H9 (cell line): ENCODE measurements around the gene ABHD14A. TPM values are rescaled to one million over a fixed set of nuclear protein-coding genes. Genes with fewer than 3 reads are reported as not detected.

Source experiments
- DNase-seq: peaks from one replicate; pipeline ENCODE4 v3.0.0-alpha.2; 2017
- H2AFZ ChIP-seq: one replicate; pipeline ENCODE4 v1.6.1; 2013; ENCODE audit warnings: mild to moderate bottlenecking, low read length, control low read depth, moderate library complexity
- H2AK5ac ChIP-seq: 2 replicates; pipeline ENCODE4 v1.6.1; 2013; ENCODE audit warnings: low read length, control low read depth, mixed read lengths; ENCODE audit not compliant: insufficient read length
- H2BK120ac ChIP-seq: one replicate; pipeline ENCODE4 v1.6.1; 2013; ENCODE audit warnings: low read depth, mild to moderate bottlenecking, low read length, control low read depth, inconsistent platforms; ENCODE audit not compliant: poor library complexity, severe bottlenecking
- H2BK12ac ChIP-seq: 2 replicates; pipeline ENCODE4 v1.6.1; 2013; ENCODE audit warnings: low read length, control low read depth, mixed read lengths, low read depth; ENCODE audit not compliant: insufficient read length
- H2BK15ac ChIP-seq: 2 replicates; pipeline ENCODE4 v1.6.1; 2013; ENCODE audit warnings: low read depth, low read length, control low read depth
- H2BK20ac ChIP-seq: one replicate; pipeline ENCODE4 v1.6.1; 2013; ENCODE audit warnings: low read depth, mild to moderate bottlenecking, low read length, control low read depth, inconsistent platforms; ENCODE audit not compliant: poor library complexity, severe bottlenecking
- H2BK5ac ChIP-seq: 2 replicates; pipeline ENCODE4 v1.6.1; 2013; ENCODE audit warnings: low read length, control low read depth, mixed read lengths; ENCODE audit not compliant: insufficient read length
- H3K14ac ChIP-seq: 2 replicates; pipeline ENCODE4 v1.6.1; 2013; ENCODE audit warnings: low read length, control low read depth; ENCODE audit not compliant: insufficient read depth
- H3K18ac ChIP-seq: 2 replicates; pipeline ENCODE4 v1.6.1; 2013; ENCODE audit warnings: low read depth, mild to moderate bottlenecking, mixed read lengths, low read length, control low read depth; ENCODE audit not compliant: insufficient read length
- H3K23ac ChIP-seq: 2 replicates; pipeline ENCODE4 v1.6.1; 2013; ENCODE audit warnings: low read length, control low read depth, mixed read lengths, low read depth; ENCODE audit not compliant: insufficient read length
- H3K23me2 ChIP-seq: 2 replicates; pipeline ENCODE4 v1.6.1; 2013; ENCODE audit warnings: low read depth, mild to moderate bottlenecking, mixed read lengths, low read length, control low read depth; ENCODE audit not compliant: insufficient read length, poor library complexity, severe bottlenecking
- H3K27ac ChIP-seq: 2 replicates; pipeline ENCODE4 v1.5.1; 2013; ENCODE audit warnings: low read length, control low read depth, mixed read lengths, low read depth; ENCODE audit not compliant: insufficient read length
- H3K27me3 ChIP-seq: 2 replicates; pipeline ENCODE4 v1.6.1; 2013; ENCODE audit warnings: low read length, control low read depth, inconsistent platforms; ENCODE audit not compliant: insufficient read depth
- H3K4ac ChIP-seq: 2 replicates; pipeline ENCODE4 v1.6.1; 2013; ENCODE audit warnings: low read depth, mild to moderate bottlenecking, control low read depth, inconsistent platforms, low read length, moderate library complexity
- H3K4me1 ChIP-seq: 2 replicates; pipeline ENCODE4 v1.6.1; 2013; ENCODE audit warnings: low read length, control low read depth, inconsistent platforms; ENCODE audit not compliant: insufficient read depth
- H3K4me2 ChIP-seq: 2 replicates; pipeline ENCODE4 v1.6.1; 2013; ENCODE audit warnings: low read length, control low read depth, mixed read lengths; ENCODE audit not compliant: insufficient read length, insufficient read depth
- H3K56ac ChIP-seq: 2 replicates; pipeline ENCODE4 v1.6.1; 2013; ENCODE audit warnings: low read depth, mild to moderate bottlenecking, mixed read lengths, low read length, control low read depth; ENCODE audit not compliant: insufficient read length
- H3K79me1 ChIP-seq: 2 replicates; pipeline ENCODE4 v1.6.1; 2013; ENCODE audit warnings: low read depth, mild to moderate bottlenecking, moderate library complexity, low read length, control low read depth, inconsistent platforms; ENCODE audit not compliant: insufficient read depth, poor library complexity, severe bottlenecking
- H3K79me2 ChIP-seq: 2 replicates; pipeline ENCODE4 v1.6.1; 2013; ENCODE audit warnings: low read length, control low read depth, inconsistent platforms; ENCODE audit not compliant: insufficient read depth
- H3K9ac ChIP-seq: 2 replicates; pipeline ENCODE4 v1.6.1; 2013; ENCODE audit warnings: low read length, control low read depth, mixed read lengths; ENCODE audit not compliant: insufficient read length; ENCODE audit errors: extremely low read depth
- H3K9me3 ChIP-seq: one replicate; pipeline ENCODE4 v1.6.1; 2013; ENCODE audit warnings: low read depth, low read length, inconsistent platforms; ENCODE audit not compliant: control insufficient read depth
- H3T11ph ChIP-seq: one replicate; pipeline ENCODE4 v1.6.1; 2013; ENCODE audit warnings: mild to moderate bottlenecking, low read length, control low read depth, inconsistent platforms
- H4K20me1 ChIP-seq: one replicate; pipeline ENCODE4 v1.6.1; 2013; ENCODE audit not compliant: control insufficient read depth, insufficient read length, insufficient read depth
- H4K5ac ChIP-seq: 2 replicates; pipeline ENCODE4 v1.6.1; 2013; ENCODE audit warnings: low read depth, mild to moderate bottlenecking, mixed read lengths, low read length, control low read depth; ENCODE audit not compliant: insufficient read length
- H4K8ac ChIP-seq: replicated peaks from 2 replicates; pipeline ENCODE4 v1.6.1; 2013; ENCODE audit warnings: low read length, control low read depth, mixed read lengths, low read depth; ENCODE audit not compliant: insufficient read length
- H4K91ac ChIP-seq: 2 replicates; pipeline ENCODE4 v1.6.1; 2013; ENCODE audit warnings: low read depth, mild to moderate bottlenecking, moderate library complexity, mixed read lengths, low read length, control low read depth; ENCODE audit not compliant: insufficient read length
- H3K27ac Mint-ChIP-seq, 3 experiments: 2 replicates in 2 of 3; 3 replicates in 1 of 3; pipeline ENCODE4 v1.8.0; 2020 to 2021; ENCODE audit warnings: mixed read lengths in 3 of 3, mild to moderate bottlenecking in 1 of 3, moderate library complexity in 1 of 3
- H3K27me3 Mint-ChIP-seq: 2 replicates; pipeline ENCODE4 v1.8.0; 2021; ENCODE audit warnings: low read depth, mild to moderate bottlenecking, moderate library complexity, mixed read lengths
- H3K36me3 Mint-ChIP-seq, 3 experiments: 2 replicates in 2 of 3; 3 replicates in 1 of 3; pipeline ENCODE4 v1.8.0; 2020 to 2021; ENCODE audit warnings: low read depth in 3 of 3, mixed read lengths in 3 of 3; ENCODE audit not compliant: insufficient read depth in 1 of 3
- H3K4me1 Mint-ChIP-seq, 2 experiments: 2 replicates each; pipeline ENCODE4 v1.8.0; 2020; ENCODE audit warnings: mixed read lengths in 2 of 2
- H3K4me3 Mint-ChIP-seq, 2 experiments: 2 replicates in 1 of 2; 3 replicates in 1 of 2; pipeline ENCODE4 v1.8.0; 2020 to 2021; ENCODE audit warnings: mild to moderate bottlenecking in 2 of 2, mixed read lengths in 2 of 2, moderate library complexity in 1 of 2
- H3K9me3 Mint-ChIP-seq, 2 experiments: 2 replicates in 1 of 2; 3 replicates in 1 of 2; pipeline ENCODE4 v1.8.0; 2020; ENCODE audit warnings: mild to moderate bottlenecking in 2 of 2, mixed read lengths in 2 of 2, moderate library complexity in 1 of 2
- WGBS: extraction: QIAGEN DNeasy Blood & Tissue Kit; methylation state at CpG from one replicate; pipeline ENCODE4 v1.1.7; 2013; ENCODE audit warnings: missing lambda C conversion rate, low lambda C conversion rate, mixed read lengths; ENCODE audit not compliant: insufficient read length; ENCODE audit errors: extremely low coverage; 5-methylcytosine and 5-hydroxymethylcytosine counted together
- total RNA-seq: library from RNA; stranded (reverse); gene quantifications from 2 replicates; pipeline ENCODE4 v1.2.1, GENCODE V29; 2021
- TF ChIP-seq, protein P1 (sequence below): fragments of 200-600 bp; sonication (generic); conservative IDR thresholded peaks from 3 replicates; pipeline ENCODE4 v1.8.0; 2021; ENCODE audit warnings: antibody characterized with exemption, mild to moderate bottlenecking

The ABHD14A gene
- total RNA-seq, 1 experiment from 2014 or later, result 3.1 TPM

DNA sequence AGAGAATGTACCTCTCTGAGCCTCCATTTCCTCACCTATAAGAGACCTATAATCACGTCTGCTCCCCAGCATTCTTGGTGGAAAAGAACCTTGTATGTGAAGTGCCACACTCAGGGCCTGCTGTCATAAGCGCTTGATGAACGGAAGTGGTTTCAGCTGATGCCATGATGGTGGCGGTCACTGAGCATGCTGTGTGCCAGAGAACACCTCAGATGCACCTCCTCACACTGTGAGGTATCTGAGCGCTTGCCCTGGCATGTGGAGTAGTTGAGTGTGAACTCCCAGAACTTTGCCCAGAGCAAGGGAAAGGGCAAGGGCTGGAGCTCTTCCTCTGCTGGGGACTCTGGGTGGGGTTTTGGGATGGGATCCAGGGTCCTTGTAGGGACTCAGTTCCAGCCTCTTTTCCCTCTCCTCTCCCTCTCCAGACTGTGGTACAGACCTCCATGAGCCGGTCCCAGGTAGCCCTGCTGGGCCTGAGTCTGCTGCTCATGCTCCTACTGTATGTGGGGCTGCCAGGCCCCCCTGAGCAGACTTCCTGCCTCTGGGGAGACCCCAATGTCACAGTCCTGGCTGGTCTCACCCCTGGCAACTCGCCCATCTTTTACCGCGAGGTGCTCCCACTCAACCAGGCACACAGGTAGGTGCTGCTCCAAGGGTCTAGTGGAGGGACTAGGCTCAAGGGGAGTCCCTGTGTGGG is 2.7 kb downstream of the ABHD14A start:
- no peak overlapping the region for H4K5ac ChIP-seq
- Mint-ChIP-seq H3K4me3 (no peak overlapping the region), H3K36me3 (peaks cover 0 to 2% (median 0%) of the 10 kb centered on the region in 3 experiments; a peak in 3 of 7 replicates), H3K4me1 (peaks cover 18 to 27% of the 10 kb centered on the region in 2 experiments), H3K27me3 (peaks cover 34% of the 10 kb centered on the region), H3K27ac (no peak overlapping the region), H3K9me3 (peaks cover 0 to 2% of the 10 kb centered on the region in 2 experiments; a peak in 1 of 5 replicates)
- no peak overlapping the region for H4K91ac ChIP-seq
- H2BK12ac ChIP-seq, result no peak overlapping the region
- H2AK5ac ChIP-seq, result no peak overlapping the region
- H4K8ac ChIP-seq, result no peak overlapping the region
- H3K9me3 ChIP-seq, result no peaks in the 10 kb centered on the region
- peaks cover 7% of the 10 kb centered on the region; the same call in 1 of the 2 replicates for H3K27me3 ChIP-seq
- no peak overlapping the region for H2AFZ ChIP-seq
- no peaks in the 10 kb centered on the region for H3K79me2 ChIP-seq
- no peak overlapping the region for H3K4me2 ChIP-seq
- H3K23me2 ChIP-seq, result peaks cover 14% of the 10 kb centered on the region
- H2BK5ac ChIP-seq, result no peak overlapping the region
- no peaks in the 10 kb centered on the region for H3K79me1 ChIP-seq
- no peak overlapping the region for H3K4ac ChIP-seq
- no peak for DNase-seq
- TF ChIP-seq, protein P1, sequence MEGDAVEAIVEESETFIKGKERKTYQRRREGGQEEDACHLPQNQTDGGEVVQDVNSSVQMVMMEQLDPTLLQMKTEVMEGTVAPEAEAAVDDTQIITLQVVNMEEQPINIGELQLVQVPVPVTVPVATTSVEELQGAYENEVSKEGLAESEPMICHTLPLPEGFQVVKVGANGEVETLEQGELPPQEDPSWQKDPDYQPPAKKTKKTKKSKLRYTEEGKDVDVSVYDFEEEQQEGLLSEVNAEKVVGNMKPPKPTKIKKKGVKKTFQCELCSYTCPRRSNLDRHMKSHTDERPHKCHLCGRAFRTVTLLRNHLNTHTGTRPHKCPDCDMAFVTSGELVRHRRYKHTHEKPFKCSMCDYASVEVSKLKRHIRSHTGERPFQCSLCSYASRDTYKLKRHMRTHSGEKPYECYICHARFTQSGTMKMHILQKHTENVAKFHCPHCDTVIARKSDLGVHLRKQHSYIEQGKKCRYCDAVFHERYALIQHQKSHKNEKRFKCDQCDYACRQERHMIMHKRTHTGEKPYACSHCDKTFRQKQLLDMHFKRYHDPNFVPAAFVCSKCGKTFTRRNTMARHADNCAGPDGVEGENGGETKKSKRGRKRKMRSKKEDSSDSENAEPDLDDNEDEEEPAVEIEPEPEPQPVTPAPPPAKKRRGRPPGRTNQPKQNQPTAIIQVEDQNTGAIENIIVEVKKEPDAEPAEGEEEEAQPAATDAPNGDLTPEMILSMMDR, result no peak
- no peak overlapping the region for H3K9ac ChIP-seq
- no CpG with 5 or more reads among the region's 9 CpGs for WGBS
- no peak overlapping the region for H2BK20ac ChIP-seq
- H3K4me1 ChIP-seq, result peaks cover 9% of the 10 kb centered on the region; the same call in 1 of the 2 replicates
- H3K23ac ChIP-seq, result no peak overlapping the region
- H3K56ac ChIP-seq, result no peak overlapping the region
- no peak overlapping the region for H3K14ac ChIP-seq
- no peak overlapping the region for H3T11ph ChIP-seq
- no peak overlapping the region for H2BK15ac ChIP-seq
- H2BK120ac ChIP-seq, result no peak overlapping the region
- peaks cover 3% of the 10 kb centered on the region for H4K20me1 ChIP-seq
- H3K18ac ChIP-seq, result no peak overlapping the region
- no peak overlapping the region for H3K27ac ChIP-seq
